Loucy (cell line): Measurements from ENCODE around the gene TMOD1.

Experiments
- H2AFZ ChIP-seq: fragments of 200-600 bp; sonication (generic); 2 replicates; pipeline ENCODE4 v1.6.0; 2016; ENCODE audit warnings: antibody characterized with exemption, mild to moderate bottlenecking, low read length, moderate library complexity
- H3F3A ChIP-seq: fragments of 200-600 bp; 2 replicates; pipeline ENCODE4 v1.6.0; 2016; ENCODE audit warnings: antibody characterized with exemption, low read depth, mild to moderate bottlenecking
- H3K27me3 ChIP-seq: fragments of 200-600 bp; sonication (generic); 2 replicates; pipeline ENCODE4 v1.6.1; 2014; ENCODE audit warnings: low read length, mild to moderate bottlenecking; ENCODE audit not compliant: insufficient read depth, poor library complexity, severe bottlenecking
- H3K36me3 ChIP-seq: fragments of 200-600 bp; sonication (generic); 2 replicates; pipeline ENCODE4 v1.6.1; 2016; ENCODE audit warnings: low read length; ENCODE audit not compliant: insufficient read depth
- H3K4me1 ChIP-seq: fragments of 200-600 bp; sonication (generic); 2 replicates; pipeline ENCODE4 v1.5.1; 2014; ENCODE audit warnings: low read length, mild to moderate bottlenecking; ENCODE audit not compliant: insufficient read depth, poor library complexity, severe bottlenecking
- H3K4me2 ChIP-seq: fragments of 200-600 bp; sonication (generic); 2 replicates; pipeline ENCODE4 v1.6.0; 2014; ENCODE audit warnings: antibody characterized with exemption, low read length, low read depth, mild to moderate bottlenecking; ENCODE audit not compliant: poor library complexity, severe bottlenecking
- H3K4me3 ChIP-seq: fragments of 200-600 bp; sonication (generic); 2 replicates; pipeline ENCODE4 v1.5.1; 2014; ENCODE audit warnings: low read length, mild to moderate bottlenecking, mixed read lengths; ENCODE audit not compliant: poor library complexity, severe bottlenecking
- H3K79me2 ChIP-seq: fragments of 200-600 bp; sonication (generic); 2 replicates; pipeline ENCODE4 v1.6.1; 2014; ENCODE audit warnings: low read length; ENCODE audit not compliant: insufficient read depth
- H3K9ac ChIP-seq: fragments of 200-600 bp; sonication (generic); 2 replicates; pipeline ENCODE4 v1.6.0; 2014; ENCODE audit warnings: mild to moderate bottlenecking, low read depth, low read length, moderate library complexity; ENCODE audit not compliant: poor library complexity, severe bottlenecking
- H3K9me2 ChIP-seq: fragments of 200-600 bp; sonication (generic); replicated peaks from 2 replicates; pipeline ENCODE4 v1.6.1; 2016; ENCODE audit warnings: low read depth, low read length, mixed read lengths
- H3K9me3 ChIP-seq: fragments of 200-600 bp; sonication (generic); 2 replicates; pipeline ENCODE4 v1.6.1; 2014; ENCODE audit warnings: mild to moderate bottlenecking, antibody characterized with exemption, low read length, low read depth; ENCODE audit not compliant: insufficient read depth
- H4K20me1 ChIP-seq: fragments of 200-600 bp; sonication (generic); 2 replicates; pipeline ENCODE4 v1.6.0; 2014; ENCODE audit warnings: antibody characterized with exemption, low read length, mild to moderate bottlenecking; ENCODE audit not compliant: insufficient read depth, poor library complexity, severe bottlenecking
- CTCF ChIP-seq: fragments of 200-600 bp; sonication (generic); conservative IDR thresholded peaks from 2 replicates; pipeline ENCODE4 v1.5.1; 2014; ENCODE audit warnings: mild to moderate bottlenecking, antibody characterized with exemption, low read length
- EZH2phosphoT487 ChIP-seq: fragments of 200-600 bp; IDR thresholded peaks from 2 replicates; pipeline ENCODE4 v1.6.1; 2018; ENCODE audit warnings: antibody characterized with exemption, mild to moderate bottlenecking, moderate library complexity, borderline replicate concordance

Gene TMOD1

DNA sequence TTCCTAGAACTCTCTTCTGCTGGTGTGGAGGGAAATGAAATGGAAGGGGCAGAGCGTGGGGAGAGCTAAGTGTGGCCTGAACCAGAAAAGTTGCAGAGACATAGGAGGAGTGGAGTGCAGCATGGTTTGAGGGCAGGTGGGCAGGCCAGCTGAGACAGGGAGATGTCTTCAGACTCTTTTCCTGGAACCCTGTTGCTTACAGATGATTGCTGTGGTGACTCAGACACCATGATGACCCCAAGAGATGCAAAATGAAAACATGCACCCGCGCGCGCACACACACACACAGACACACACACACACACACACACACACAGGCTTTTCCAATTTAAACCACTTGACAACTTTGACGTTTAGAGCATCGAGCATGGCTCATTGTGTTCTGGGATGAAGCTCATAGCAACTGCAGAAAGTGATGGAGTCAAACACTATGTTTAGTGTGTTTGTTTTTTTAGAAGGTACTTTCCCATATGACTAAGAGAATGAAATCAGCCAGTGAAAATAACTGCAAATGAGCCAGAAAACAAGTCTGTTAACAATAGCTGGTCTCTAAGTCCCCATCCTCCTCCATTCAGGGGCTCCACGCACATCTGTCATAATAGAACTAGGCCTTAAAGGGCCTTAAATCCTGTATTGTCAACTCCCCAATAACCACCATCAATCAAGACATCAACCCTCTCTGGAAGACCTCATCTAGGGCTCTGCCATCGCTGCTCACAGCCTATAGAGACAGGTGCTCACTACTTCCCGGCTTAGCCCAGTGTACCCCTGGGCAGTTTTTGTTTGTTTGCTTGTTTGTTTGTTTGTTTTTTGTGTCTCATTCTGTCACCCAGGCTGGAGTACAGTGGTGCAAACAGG lies 9.6 kb downstream of the TMOD1 start:
- H3K4me3 ChIP-seq = no peak overlapping the region
- H3K27me3 ChIP-seq = peaks cover 5% of the 10 kb centered on the region
- no peak for TF ChIP-seq EZH2phosphoT487
- no peak for TF ChIP-seq CTCF
- H4K20me1 ChIP-seq = no peaks in the 10 kb centered on the region
- H3K9ac ChIP-seq = no peak overlapping the region
- no peak overlapping the region for H2AFZ ChIP-seq
- H3K79me2 ChIP-seq = no peaks in the 10 kb centered on the region
- H3K9me2 ChIP-seq = no peaks in the 10 kb centered on the region
- H3K4me1 ChIP-seq = no peaks in the 10 kb centered on the region
- H3K36me3 ChIP-seq = no peaks in the 10 kb centered on the region
- H3K9me3 ChIP-seq = no peaks in the 10 kb centered on the region
- no peak overlapping the region for H3K4me2 ChIP-seq
- no peaks in the 10 kb centered on the region for H3F3A ChIP-seq

DNA sequence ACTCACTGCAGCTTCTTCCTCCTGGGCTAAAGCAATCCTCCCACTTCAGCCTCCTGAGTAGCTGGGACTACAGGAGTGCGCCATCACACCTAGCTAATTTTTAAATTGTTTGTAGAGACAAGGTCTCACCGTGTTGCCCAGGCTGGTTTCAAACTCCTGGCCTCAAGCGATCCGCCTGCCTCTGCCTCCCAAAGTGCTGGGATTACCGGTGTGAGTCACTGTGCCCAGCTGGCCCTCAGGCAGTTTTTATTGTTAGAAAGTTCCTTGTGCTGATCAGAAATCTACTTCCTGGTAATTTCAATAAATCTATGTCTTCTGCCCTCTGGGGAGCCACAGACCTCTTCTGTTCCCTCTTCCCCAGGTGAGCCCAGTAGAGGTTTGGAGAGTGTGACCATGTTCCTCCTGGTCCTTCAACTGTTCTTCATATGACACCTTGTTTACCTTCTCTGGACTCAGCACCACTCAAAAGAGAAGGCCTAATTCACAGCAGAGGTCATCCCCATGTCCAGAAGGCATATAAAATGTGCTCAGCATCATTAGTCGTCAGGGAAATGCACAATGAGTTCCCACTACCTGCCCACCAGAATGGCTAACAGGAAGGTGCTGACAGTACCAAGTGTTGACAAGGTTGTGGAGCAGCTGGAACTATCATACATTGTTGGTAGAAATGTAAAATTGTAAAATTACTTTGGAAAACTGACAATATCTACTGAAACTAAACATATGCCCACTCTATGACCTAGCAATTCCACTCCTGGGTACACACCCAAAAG lies 10.4 kb downstream of the TMOD1 start:
- no peak for TF ChIP-seq EZH2phosphoT487
- no peak for TF ChIP-seq CTCF
- Histone ChIP-seq H3K9ac (no peak overlapping the region), H2AFZ (no peak overlapping the region), H3K27me3 (peaks cover 2% of the 10 kb centered on the region), H3K4me1 (no peaks in the 10 kb centered on the region), H3K79me2 (no peaks in the 10 kb centered on the region), H3K4me2 (no peak overlapping the region), H4K20me1 (no peaks in the 10 kb centered on the region), H3F3A (no peaks in the 10 kb centered on the region), H3K9me2 (no peaks in the 10 kb centered on the region), H3K9me3 (no peaks in the 10 kb centered on the region), H3K36me3 (no peaks in the 10 kb centered on the region), H3K4me3 (no peak overlapping the region)

GRCh38 chr9:97512966-97513560 lies 11.6 kb downstream of the TMOD1 start:
- Histone ChIP-seq H3K4me2 (no peak overlapping the region), H3K9ac (no peak overlapping the region), H3K36me3 (no peaks in the 10 kb centered on the region), H3K4me3 (no peak overlapping the region), H3K9me3 (no peaks in the 10 kb centered on the region), H3K79me2 (no peaks in the 10 kb centered on the region), H3K27me3 (no peaks in the 10 kb centered on the region), H3K4me1 (no peaks in the 10 kb centered on the region), H3F3A (no peaks in the 10 kb centered on the region), H2AFZ (no peak overlapping the region), H3K9me2 (no peaks in the 10 kb centered on the region), H4K20me1 (no peaks in the 10 kb centered on the region)
- TF ChIP-seq EZH2phosphoT487 = no peak
- no peak for TF ChIP-seq CTCF
